SIG-M5 (cell line): ENCODE data around the gene FAM241A.
"Not testable (repeated sequence)": the region's sequence is repeated elsewhere in the genome, so short reads cannot be mapped to it uniquely, and the experiment has no call there.

Source experiments
- DNase-seq: peaks from one replicate; lab custom pipeline; 2025; lab: John Stamatoyannopoulos, UW

The FAM241A gene

DNA sequence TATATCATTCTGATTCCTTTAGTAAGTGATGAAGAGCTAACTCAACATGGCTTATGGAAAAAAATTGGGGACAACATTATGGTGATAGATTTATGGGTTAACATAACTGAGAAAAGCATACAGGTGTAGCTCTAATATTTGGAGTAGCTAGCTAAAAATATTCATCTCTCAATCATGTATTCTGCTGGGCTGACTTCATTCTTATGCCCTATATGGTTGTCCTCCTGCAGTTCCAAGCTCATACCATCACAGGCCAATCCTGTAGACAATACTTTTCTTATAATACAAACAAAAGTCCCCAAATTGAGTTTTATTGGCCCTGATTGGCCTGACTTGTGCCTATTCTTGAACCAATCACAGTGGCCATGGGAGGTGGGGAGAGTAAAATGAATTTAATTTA lies 6.7 kb upstream of the FAM241A start:
- DNase-seq, result no peak

DNA sequence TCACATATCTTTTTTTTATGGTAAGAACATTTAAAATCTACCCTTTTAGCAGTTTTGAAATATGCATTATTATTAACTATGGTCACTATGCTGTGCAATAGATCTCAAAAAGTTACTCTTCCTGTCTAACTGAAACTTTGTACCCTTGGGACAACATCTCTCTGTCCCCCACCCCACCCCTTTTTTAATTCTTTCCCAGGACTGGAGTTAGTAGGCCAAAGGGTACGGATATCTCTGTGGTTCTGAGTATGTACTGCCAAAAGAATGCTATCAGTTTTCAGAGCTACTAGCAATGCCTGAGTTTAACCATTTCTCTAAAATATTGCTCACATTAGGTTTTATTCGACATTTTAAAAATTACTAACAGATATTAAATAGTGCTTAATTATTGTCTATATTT lies 4.7 kb upstream of the FAM241A start:
- no peak for DNase-seq

DNA sequence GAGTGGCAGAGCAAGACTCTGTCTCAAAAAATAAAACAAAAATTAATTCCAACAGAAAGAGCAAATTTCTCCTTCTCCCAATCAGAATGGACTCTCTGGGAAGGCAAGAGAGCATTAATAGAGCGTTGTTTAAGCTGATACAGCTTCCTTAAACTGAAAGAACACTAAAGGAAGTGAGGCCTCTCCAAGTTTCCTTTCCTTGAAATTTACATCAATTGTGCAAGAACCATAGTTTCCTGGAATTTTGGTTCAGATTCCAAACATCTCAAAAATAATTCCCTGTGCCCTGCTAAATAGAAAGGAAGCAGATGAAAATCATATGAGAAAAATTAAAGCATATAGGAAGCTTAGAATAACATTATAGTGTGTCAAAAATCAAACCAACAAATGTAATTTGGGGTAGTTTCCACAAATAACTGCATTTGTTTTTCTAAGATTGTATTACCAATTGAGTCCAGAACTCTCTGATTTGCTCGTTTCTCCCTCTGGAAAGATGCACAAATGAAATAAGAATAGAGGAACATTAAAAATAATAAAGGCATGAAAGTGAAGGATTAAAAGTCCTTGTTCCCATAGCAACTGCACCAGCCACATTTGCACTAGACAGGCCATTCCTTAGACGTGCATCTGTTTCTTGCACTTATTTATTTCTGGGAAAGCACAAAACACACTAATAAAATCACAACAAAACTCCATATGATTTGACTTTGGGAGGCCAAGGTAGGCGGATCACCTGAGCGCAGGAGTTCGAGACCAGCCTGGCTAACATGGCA lies 3.7 kb upstream of the FAM241A start:
- no peak for DNase-seq

DNA sequence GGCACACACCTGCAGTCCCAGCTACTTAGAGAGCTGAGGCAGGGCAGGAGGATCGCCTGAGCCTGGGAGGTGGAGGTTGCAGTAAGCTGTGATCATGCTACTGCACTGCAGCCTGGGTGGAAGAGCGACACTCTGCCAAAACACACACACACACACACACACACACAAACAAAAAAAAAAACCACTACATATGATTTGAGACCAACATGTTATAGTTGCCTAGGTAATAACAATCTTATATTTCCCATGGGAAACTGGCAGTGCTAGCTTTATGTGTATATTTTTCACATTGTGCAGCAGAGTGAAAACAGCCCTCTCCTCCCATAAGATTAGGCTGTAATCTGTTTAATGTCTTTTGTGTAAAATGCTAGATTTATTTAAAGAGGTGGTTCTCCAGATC lies 3.1 kb upstream of the FAM241A start:
- DNase-seq, result no peak

DNA sequence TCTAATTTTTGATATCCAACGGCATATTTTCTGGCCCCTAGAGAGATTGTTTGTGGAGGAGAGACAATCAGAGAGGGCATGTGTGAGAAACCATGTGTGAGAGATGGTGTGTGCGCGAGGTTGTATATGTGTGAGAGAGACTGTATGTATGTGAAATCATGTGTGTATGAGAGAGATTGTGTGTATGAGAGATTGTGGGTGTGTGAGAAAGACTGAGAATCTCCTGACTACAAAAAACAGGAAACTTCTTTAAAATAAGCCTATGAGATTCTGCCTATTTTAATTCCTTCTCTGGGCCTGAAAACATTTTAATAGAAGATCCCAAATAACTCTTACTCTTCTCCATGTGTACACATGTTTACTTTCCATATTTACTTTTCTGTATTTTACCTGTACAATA lies 1.5 kb upstream of the FAM241A start:
- DNase-seq, result no peak

DNA sequence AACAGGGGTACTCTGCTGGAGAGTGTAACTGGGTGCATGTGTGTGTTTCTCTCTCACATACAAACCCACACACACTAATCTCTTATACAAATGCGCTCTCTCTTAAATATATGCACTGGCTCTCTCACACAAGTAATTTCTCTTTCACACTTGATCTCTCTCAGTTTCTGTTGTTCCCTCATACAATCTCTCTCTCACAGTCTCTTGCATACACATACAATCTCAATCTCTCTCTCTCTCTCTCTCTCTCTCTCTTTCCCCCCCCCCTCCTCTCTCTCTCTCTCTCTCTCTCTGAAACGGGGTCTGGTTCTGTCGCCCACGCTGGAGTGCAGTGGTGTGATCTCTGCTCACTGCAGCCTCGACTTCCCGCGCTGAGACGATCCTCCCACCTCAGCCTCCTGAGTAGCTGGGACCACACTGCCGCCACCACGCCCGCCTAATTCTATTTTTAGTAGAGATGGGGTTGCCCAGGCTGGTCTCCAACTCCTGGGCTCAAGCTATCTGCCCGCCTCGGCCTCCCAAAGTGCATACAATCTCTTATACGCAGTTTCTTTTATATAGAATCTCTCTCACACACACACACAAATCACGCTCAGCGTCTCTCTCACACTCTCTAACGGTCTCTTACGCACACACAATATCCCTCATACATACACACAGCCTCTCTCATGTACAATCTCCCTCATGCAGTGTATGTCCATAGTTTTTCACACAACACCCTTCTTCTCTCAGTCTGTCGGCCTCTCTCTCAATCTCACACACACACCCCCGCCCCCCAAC lies 518 bp upstream of the FAM241A start:
- no peak for DNase-seq

DNA sequence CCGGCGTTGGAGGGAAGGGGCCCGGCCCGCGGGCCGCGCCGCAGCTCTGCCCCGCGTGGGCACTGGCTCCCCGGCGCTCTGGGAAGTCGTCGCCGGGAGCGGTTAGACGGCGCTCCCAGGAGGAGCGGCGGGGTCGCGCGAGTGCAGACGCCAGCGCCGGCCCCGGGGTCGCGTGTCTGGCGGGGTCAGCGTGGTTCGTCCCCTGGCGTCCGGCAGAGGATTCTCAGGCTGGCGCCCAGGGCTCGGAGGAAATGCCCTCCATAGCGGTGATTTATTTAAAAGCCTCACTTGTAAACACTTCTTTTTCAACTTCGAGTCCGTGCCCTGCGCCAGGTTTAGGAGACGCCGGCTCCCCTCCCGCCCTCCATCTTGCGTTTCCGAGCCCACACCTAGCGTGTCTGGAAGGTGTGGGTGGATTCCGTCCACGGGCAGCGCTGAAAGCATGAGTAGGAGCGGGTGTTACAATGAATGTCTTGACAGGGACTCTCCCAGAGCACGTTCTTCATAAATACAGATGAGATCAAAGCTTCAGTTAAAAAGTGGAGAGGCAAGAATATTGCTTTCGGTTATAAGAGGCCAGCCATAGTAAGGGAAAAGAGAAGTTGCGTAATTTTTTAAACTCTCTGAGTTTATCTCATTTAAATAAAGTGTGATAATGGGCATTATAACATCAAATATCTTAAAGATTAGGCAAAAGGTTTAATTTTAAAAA lies 692 bp downstream of the FAM241A start:
- DNase-seq, result no peak

DNA sequence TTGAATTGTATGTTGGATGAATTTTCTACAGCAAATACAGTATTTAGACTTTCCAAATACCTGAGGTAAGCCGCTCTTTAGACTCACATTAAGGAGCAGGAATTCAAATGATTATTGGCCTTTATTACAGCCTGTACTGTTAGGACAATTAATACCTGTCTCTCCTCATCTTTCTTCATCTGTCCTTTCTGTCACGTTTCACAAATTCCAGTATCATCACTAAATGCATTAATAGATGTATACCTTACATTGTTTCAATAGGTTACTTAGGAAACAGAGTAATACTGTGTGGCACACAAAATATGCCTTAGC lies 1.2 kb downstream of the FAM241A start:
- no peak for DNase-seq

DNA sequence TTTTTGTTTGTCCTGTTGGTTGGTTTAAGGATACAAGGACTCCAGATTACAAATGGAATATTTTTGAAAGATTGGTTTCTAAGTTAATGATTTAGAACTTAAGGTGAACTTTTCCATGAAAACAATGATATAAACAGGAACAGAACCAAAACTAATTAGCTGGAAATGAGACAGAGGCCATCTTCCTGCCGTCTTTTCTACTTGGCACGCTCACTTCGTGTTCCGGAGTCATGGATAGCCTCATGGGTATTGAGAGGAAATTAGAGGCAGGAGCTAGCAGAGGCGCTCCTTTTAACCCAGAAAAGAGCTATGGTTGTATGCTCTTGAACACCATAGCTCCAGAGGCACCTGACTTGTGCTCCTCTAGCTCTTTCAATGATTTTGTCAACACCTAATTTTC lies 2.4 kb downstream of the FAM241A start:
- DNase-seq, result no peak

DNA sequence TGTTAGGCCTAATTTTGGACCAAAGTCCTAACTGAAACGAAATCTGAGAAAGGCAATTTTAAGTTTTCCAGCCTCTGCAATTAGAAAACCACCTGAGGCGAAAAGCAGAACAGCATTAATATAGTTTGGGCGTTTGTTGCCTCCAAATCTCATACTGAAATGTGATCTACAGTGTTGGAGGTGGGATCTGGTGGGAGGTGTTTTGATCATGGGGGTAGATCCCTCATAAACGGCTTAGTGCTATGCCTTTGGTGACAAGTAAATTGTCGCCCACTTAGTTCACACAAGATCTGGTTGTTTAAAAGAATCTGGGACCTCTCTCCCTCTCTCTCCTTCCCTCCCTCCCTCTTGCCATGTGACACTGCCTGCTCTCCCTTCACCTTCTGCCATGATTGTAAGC lies 5.7 kb downstream of the FAM241A start:
- DNase-seq, result no peak

DNA sequence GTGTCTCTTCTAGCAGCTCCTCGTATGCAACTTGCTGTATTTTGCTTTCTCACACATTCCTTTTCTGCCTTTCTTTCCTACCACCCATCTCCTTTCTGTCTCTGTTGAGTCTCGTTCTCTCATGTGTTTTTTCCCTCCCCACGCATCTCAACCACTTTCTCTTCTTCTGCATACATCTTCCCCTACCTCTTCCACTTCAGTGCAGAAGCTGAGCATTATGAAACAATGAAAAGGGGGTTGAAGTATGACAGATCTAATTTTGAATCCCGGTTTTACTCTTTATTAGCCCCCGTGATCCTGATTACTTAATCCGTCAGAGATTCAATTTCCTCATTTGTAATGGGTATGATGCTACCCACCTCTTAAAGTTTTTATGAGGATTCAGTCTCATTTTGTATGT lies 7.3 kb downstream of the FAM241A start:
- DNase-seq, result no peak

DNA sequence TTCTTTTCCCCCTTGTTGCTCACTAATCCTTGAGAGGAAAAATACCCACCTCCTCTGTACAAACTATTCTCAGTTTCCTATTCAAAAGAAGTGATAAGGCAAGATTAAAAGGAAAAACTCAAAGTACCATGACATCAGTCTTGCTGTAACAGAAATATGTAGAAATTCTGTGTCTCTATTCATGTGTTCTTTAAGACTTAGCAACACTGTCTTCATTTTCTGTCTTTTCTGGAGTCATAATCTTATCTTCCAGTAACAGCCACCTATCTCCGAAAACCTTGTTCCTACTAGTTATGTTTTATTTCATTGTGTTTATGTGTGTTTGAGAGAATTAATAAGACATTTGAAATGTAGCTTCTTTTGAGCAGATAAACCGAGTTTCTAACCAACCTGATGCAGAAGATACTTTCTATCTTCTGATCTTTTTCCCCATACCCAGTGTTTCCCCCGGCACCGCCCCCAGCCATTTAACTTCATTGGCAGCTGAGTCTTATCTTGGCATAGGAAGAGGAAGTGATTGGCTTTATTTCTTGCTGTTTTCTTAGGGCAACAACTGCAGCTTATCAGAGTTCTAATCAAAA lies 8.0 kb downstream of the FAM241A start:
- DNase-seq, result no peak

DNA sequence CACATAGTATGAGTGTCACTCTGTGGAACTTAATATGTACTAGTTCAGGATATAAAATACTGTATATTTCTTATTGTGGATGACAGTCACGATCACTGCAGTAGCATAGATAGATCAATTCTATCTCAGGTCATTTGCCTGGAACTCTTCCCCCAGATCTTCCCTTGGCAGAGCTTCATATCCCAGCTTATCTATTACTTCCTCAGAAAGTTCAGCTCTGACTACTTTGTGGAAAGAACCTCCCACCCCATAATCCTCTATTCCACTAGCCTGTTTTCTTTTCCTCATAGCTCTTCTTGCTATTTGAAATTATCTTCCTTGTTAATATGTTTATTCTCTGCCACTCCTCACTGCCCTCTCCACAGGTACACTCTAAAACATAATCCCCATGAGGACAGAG lies 10.9 kb downstream of the FAM241A start:
- DNase-seq, result no peak

DNA sequence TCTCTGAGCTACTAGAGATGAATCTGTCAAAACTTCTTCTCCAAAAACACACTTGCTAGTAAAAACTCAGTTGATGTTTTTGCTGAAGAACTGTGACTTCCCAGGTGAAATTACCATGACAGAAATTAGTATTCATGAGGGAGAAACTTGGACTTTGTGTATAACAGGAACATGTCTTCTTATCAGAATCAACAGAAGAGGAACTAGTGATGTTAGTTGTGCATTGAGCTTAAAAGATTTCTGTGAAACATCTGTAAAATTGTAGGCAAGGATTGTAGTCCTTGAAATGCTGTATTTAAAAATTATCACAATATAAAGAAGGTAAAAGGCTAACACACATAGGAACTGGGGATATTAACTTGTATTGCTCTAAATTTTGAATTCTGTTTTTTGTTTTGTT lies 11.3 kb downstream of the FAM241A start:
- no peak for DNase-seq

DNA sequence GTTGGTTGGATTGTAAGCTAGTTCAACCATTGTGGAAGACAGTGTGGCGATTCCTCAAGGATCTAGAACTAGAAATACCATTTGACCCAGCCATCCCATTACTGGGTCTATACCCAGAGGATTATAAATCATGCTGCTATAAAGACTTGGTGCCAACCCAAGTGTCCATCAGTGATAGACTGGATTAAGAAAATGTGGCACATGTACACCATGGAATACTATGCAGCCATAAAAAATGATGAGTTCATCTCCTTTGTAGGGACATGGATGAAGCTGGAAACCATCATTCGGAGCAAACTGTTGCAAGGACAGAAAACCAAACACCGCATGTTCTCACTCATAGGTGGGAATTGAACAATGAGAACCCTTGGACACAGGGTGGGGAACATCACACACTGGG lies 18.5 kb downstream of the FAM241A start:
- DNase-seq, result not testable (repeated sequence)

DNA sequence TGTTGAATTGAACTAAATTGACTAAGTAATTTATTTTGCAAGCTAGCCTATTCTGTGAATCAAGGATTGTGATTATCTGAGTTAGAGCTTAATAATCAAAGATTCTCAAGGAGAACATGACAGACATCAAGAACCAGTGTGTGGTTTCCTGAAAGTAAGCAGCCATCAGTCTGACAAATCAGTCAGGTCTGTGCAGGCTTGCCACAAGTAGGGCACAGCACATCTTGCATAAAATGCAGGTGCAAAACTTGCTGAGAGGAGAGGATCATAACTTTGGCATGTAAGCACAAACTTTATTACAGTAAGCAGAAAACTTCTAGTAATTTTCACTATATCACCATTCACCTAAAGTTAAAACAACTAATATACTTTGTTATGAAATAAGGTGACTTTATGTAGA lies 22.5 kb downstream of the FAM241A start:
- DNase-seq, result no peak

DNA sequence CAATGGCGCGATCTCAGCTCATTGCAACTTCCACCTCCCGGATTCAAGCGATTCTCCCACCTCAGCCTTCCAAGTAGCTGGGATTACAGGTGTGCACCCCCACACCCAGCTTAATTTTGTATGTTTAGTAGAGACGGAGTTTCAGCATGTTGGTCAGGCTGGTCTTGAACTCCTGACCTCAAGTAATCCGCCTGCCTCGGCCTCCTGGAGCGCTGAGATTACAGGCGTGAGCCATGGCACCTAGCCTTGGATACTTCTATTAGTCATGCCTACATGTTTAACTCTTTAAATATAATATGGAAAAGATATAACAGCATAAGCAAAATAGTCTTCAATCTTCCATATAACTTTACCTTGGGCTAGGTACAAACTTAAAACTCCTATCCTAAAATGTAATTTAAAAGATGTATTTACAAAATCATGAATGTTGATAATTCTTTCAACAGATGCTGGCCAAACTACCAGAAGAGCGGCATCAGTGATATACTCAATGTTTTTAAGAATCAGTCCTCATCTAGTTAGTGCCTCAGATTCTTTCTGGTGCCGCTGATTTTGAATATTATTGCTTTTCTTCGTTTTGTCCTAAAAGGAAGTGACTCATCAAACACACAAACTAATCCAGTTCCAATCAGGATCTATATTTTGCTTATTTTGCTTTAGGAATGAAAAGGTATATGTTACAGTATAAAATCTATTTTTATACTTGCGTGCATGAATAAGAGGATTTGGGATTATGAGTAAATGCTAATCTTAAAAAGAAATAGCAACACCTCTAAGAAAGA lies 23.7 kb downstream of the FAM241A start:
- no peak for DNase-seq

DNA sequence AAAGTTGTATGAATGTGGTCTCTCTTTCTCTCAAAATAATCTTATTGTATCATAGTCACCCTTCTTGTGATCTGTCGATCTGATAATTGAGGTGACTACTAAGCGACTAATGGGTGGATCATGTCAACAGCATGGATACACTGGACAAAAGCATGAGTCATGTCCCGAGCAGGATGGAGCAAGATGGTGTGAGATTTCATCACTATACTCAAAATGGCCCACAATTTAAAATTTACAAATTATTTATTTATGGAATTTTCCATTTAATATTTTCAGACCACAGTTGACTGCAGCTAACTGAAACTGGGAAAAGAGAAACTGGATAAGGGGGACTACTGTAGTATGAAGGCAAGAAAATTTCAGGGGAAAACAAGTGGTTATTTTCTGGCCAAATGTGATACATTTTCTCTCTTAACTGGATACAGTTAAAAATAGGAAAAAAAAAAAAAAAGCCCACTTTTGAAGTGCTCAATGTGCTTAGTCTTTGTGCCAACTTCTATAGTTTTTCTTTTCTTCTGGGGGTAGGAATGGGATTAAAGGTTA lies 25.3 kb downstream of the FAM241A start:
- DNase-seq, result no peak

DNA sequence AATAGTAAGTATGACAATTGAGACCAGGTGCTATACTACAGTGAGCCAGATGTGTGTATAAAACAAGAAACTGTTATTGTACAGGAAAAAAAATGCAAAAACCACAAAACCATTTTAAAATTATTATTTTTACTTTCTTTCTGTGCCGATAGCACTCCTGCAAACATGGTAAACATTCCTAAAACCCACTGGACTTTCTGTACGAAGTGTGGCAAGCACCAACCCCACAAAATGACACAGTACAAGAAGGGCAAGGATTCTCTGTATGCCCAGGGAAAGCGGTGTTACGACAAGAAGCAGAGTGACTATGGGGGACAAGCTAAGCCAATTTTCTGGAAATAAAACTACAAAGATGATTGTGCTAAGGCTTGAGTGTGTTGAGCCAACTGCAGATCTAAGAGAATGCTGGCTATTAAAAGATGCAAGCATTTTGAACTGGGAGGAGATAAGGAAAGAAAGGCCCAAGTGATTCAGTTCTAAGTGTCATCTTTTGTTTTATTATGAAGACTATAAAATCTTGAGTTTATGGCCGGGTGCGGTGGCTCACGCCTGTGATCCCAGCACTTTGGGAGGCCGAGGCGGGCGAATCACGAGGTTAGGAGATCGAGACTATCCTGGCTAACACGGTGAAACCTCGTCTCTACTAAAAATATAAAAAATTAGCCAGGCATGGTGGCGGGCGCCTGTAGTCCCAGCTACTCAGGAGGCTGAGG lies 26.0 kb downstream of the FAM241A start:
- not testable (repeated sequence) for DNase-seq

DNA sequence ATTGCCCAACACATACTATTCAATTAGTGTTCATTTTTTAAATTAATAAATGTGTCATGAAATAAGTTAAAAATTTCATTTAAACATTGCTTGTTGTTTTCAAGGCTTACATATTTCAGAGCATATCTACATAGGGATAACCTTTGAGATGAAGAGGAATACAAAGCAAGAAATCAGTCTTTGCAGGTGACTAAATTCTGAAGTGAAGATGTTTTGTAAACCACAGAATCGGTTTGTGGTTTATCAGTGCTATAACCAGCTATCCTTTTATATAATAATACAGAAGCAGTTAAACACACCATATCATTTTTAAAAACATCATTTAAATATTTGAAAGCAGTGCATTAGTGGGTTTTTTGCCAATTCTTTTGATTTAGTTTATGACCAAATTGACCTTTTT lies 26.9 kb downstream of the FAM241A start:
- no peak for DNase-seq
